NCI-H510A treated with DMSO at 0.1 percent for 48 hours (cell line): ENCODE measurements around the gene EMP1.

Source experiments
- DNase-seq: peaks from one replicate; lab custom pipeline; 2025; lab: John Stamatoyannopoulos, UW

The EMP1 gene

DNA sequence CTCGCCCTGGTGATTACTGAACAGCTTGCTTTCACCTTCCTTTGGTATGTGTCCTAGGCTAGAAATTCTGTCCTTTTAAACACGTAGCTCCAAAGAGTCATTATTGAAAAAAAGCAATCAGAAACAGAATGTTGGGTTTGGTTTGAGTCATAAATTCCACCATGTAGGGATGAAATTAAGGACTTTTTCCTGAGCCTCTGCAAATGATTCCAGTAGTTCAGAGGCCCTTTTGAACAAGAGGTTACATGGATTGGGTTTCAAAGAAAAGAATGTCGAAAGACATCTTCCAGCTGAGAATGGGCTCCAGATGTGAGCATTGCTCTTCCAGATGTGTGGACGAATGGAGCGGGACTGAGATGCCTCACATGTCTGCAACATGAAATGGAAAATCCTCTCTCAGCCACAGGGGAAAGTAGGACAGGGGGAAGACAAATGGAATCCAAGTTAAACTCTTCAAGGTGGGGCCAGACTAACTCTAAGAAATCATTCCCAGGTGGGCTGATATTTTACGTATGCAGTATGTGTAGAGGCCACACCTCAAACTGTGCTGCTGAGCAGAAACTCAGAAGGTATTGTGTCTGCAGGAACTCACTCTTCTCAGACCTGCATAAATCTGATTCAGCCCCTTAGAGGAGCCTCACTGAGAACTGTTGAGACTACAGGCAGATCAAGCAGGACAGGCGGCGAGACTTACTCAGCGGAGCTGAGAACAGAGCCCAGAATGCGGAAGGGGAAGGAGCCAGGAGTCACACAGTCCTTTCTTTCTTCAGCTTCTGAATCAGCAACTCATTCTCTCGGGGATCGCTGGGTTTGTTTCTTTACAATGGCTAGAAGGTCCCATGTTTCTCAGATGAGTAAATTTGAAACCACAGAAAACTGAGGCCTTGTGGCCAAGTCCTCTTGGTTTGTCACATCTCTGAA, 23.3 kb upstream of the EMP1 start:
- DNase-seq: no peak

DNA sequence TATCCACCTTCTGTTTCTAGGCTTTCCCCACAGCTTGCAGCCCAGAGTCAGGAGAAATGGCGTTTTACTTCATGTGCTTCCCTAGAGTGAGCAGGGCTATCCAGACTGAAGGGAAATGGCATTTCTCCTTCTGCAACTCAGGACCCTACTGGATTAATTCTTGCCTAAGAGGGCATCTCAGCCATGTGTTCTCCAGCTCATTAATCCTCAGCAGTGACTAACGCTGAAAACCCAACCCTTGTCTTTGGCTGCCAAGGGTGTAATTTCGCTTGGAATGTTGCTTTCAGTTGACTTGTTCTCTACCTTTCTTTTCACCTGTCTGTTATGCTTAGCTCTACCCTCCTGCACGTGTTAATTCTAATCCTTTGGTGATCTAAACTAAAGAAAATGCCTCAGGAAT, 21.0 kb upstream of the EMP1 start:
- no peak for DNase-seq

DNA sequence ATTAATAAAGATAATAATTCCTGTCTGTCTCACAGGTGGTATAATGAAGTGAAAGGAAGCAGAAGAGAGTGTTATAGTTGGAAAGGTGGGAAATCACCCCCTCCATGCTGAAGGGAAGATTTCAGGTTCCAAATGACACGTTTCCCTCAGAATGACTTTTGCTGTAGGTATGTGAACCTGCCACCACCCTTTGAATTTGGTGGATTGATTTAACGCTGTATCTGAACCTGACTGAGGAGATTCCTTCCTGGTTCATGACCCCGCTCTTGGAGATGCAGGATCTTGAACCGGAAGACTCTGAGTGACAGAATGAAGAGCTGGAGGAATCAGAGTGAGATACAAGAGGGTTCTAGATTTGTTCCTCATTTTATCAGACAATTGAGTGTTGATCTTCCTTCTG, 20.3 kb upstream of the EMP1 start:
- DNase-seq: no peak

GRCh38 chr12:13177373-13177772, 19.2 kb upstream of the EMP1 start:
- DNase-seq: no peak

DNA sequence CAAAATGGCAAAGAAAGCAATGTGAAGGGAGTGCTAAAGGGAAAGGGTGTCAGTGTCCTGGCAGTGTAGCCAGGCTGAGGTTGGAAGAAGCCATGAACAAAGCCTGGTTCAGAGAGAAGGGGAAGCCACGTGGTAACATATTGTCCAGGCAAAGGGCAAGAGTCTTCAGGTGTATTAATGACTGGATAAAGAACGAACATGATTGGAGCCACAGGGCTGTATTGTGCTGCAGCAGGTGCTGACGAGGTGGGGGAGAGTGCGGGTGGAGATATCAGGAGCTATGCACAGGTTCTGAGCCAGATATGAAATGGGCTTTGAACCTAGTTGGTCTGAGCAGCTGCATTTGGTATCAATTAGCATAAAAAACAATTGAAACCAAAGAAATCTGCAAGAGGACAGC, 18.6 kb upstream of the EMP1 start:
- no peak for DNase-seq

- no peak for DNase-seq
These were observed 17.8 kb upstream of the EMP1 start for GRCh38 chr12:13178568-13179210.

- DNase-seq: no peak
These were observed 17.1 kb upstream of the EMP1 start for GRCh38 chr12:13179211-13180074.

GRCh38 chr12:13181375-13182070, 15.0 kb upstream of the EMP1 start:
- no peak for DNase-seq

DNA sequence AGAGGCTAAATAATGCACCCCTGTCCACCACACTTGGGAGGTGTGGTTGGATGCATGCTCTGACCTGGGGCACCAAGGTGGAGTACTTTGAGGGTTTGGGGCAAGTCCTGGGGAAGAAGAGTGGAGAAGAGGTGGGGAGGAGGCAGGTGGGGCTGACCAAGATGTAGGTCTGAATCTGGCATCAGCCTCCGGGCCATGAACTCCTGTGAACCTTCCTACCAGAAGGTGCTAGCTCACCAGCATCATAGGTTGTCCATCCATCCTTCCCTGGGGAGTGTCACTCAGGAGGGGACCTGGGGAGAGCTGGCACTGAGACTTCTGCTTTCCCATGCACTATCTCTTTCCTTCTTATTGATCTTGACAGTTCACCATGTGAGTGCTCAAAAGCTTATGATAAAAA, 13.6 kb upstream of the EMP1 start:
- DNase-seq: no peak

DNA sequence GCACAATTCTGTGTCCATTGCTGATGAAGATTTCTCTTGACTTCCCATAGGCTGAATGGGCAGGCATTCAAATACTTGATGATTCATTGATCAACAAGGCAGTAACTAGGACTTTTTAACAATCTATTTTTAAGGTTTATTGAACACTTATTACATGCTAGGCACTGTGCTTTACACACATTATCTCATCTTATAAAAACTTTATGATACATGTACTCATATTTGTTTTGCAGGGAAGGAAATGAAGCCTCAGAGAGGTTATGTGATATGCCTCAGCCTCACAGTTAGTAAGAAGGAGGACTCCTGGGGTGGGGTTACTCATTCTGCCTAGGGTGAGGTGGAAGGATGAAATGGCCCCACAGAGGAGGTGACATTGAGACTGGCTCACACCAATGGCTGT, 12.9 kb upstream of the EMP1 start:
- no peak for DNase-seq

DNA sequence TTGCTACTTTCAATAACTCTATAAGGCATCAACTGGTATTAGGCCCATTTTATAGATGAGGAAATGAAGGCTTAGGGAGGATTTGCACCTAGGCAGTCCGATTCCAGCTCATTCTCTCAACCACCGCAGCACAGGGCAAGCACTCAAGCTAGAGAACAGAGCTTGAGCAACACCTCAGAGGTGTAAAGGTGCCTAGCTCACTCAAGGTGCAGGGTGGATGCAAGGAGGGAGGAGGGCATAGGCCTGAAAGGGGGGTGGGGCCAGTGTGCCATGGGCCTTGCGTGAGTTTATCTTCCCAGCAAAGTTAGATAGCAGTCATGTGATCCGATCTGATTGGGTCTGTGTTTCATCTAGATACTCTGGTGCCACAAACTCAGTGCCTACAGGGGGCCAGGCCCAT, 10.2 kb upstream of the EMP1 start:
- DNase-seq: no peak

GRCh38 chr12:13187399-13187798, 9.1 kb upstream of the EMP1 start:
- DNase-seq: no peak

DNA sequence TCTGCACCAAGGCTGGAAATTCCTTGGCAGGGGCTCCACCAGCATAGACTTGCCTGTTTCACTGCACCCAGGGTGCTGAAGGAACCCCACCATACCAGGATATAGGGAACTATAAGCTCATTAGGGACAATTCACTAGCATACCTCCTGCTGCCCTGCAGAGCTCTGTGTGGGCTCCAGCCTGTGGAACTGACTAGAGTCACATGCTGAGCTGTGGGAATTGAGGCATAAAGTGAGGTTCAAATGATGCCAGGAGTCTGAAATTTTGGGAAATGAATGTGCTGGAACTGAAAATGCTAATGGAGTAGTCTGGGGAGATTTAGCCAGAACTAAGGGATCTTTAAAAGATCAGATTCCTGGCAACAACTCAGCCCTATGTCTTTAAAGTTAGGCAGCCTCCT, 7.3 kb upstream of the EMP1 start:
- no peak for DNase-seq

DNA sequence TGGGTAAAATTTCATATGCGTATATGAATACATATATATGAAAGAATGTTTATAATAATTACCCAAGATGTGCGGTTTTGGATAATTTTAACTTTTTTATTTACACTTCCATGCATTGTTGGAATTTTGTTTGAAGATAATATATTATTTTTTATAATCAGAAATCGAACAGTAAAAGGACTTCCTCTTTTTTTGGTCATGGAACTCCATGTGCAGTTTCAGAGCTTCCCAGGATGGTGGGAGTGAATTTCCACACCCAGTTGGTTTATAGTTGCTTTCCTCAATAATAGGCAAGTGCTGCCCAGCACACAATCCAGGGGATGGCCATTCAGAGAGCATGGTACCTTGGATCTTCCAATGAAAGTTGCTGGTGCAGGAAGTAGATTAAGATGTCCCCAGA, 6.3 kb upstream of the EMP1 start:
- DNase-seq: no peak

GRCh38 chr12:13192719-13193118, 3.8 kb upstream of the EMP1 start:
- no peak for DNase-seq

GRCh38 chr12:13193505-13194231, 2.9 kb upstream of the EMP1 start:
- no peak for DNase-seq

GRCh38 chr12:13194401-13195110, 2.0 kb upstream of the EMP1 start:
- DNase-seq: no peak

DNA sequence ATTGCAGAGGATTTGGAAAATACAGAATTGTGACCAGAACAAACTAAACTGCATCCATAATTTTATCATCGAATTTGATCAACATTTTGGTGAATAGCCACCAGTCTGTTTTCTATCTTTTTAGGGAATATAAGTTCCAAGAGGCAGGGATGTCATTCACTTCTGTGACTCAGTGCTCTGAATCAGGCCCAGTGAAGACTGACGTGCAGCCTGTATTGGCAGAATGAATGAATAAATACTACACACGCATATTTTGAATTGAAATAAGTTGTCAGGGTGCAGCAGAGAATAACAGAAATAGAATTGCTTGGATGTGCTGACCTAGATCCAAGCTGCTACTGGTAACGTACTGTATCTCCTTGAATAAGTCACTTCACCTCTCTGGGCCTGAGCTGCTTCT, 1.3 kb upstream of the EMP1 start:
- no peak for DNase-seq

GRCh38 chr12:13195785-13196129, 769 bp upstream of the EMP1 start:
- DNase-seq: no peak

DNA sequence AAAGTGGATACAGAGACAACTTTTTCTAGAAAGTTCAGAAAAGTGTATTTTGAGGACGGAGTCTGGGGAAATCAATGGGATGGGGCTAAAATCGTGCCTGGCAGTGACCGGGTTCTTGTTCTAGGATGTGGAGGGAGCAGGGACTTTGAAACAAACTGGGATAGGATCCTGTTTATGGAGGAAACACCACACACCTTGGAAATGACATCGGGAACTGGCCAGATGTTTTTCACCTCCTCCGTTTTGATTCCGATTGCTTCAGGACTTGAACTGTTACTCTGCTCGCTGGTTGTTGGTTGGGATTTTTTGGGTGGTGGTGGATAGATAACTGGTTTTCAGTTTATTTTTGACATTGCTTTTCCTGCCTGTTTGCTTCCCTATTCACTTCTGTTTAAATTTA, 506 bp downstream of the EMP1 start:
- no peak for DNase-seq
